Measurements from ENCODE around the gene NAALADL2. TPM values are rescaled to one million over a fixed set of nuclear protein-coding genes. Genes with fewer than 3 reads are reported as not detected.
"Not testable (repeated sequence)": the region's sequence is repeated elsewhere in the genome, so short reads cannot be mapped to it uniquely, and the experiment has no call there.

The NAALADL2 gene
- total RNA-seq, 1 experiment from 2014 or later: 3.1 TPM

- peaks cover 4% of the 10 kb centered on the region; the same call in 1 of the 2 replicates for H3K9me3 ChIP-seq (replicated peaks)
- H3K4me1 ChIP-seq: peaks cover 12% of the 10 kb centered on the region
- H3K4me3 ChIP-seq: no peak overlapping the region
- no peaks in the 10 kb centered on the region for H3K36me3 ChIP-seq
- no peaks in the 10 kb centered on the region for H3K27me3 ChIP-seq
- H3K27ac ChIP-seq: no peak overlapping the region
- DNase-seq: no peak
Measured at GRCh38 chr3:175453361-175453760, 594.2 kb downstream of the NAALADL2 start.

GRCh38 chr3:175456466-175456865 lies 597.3 kb downstream of the NAALADL2 start:
- no peak overlapping the region for H3K27ac ChIP-seq
- DNase-seq: no peak
- no peaks in the 10 kb centered on the region for H3K36me3 ChIP-seq
- H3K4me3 ChIP-seq: no peak overlapping the region
- no peaks in the 10 kb centered on the region for H3K9me3 ChIP-seq (replicated peaks)
- peaks cover under 1% of the 10 kb centered on the region; the same call in 1 of the 2 replicates for H3K4me1 ChIP-seq
- H3K27me3 ChIP-seq: no peaks in the 10 kb centered on the region

- Histone ChIP-seq H3K27ac (no peak overlapping the region), H3K9me3 (replicated peaks) (no peaks in the 10 kb centered on the region), H3K4me3 (no peak overlapping the region), H3K4me1 (no peaks in the 10 kb centered on the region), H3K36me3 (no peaks in the 10 kb centered on the region), H3K27me3 (no peaks in the 10 kb centered on the region)
- DNase-seq: no peak
Measured at GRCh38 chr3:175457301-175457700, 598.2 kb downstream of the NAALADL2 start.

- not testable (repeated sequence) for H3K4me1 ChIP-seq; H3K27me3 ChIP-seq; H3K36me3 ChIP-seq; DNase-seq; H3K4me3 ChIP-seq; H3K9me3 ChIP-seq (replicated peaks); H3K27ac ChIP-seq
Measured at GRCh38 chr3:175460849-175461399, 601.8 kb downstream of the NAALADL2 start.

- Histone ChIP-seq H3K27me3 (no peaks in the 10 kb centered on the region), H3K9me3 (replicated peaks) (no peaks in the 10 kb centered on the region), H3K36me3 (no peaks in the 10 kb centered on the region), H3K27ac (no peak overlapping the region), H3K4me1 (no peaks in the 10 kb centered on the region), H3K4me3 (no peak overlapping the region)
- no peak for DNase-seq
Measured at GRCh38 chr3:175464362-175464761, 605.2 kb downstream of the NAALADL2 start.

- H3K4me3 ChIP-seq: no peak overlapping the region
- no peaks in the 10 kb centered on the region for H3K9me3 ChIP-seq (replicated peaks)
- H3K27me3 ChIP-seq: no peaks in the 10 kb centered on the region
- H3K4me1 ChIP-seq: no peaks in the 10 kb centered on the region
- no peak for DNase-seq
- H3K36me3 ChIP-seq: no peaks in the 10 kb centered on the region
- no peak overlapping the region for H3K27ac ChIP-seq
Measured at GRCh38 chr3:175469124-175469523, 610.0 kb downstream of the NAALADL2 start.

GRCh38 chr3:175475765-175476164 lies 616.6 kb downstream of the NAALADL2 start:
- H3K27ac ChIP-seq: no peak overlapping the region
- no peaks in the 10 kb centered on the region for H3K9me3 ChIP-seq (replicated peaks)
- no peaks in the 10 kb centered on the region for H3K36me3 ChIP-seq
- no peaks in the 10 kb centered on the region for H3K27me3 ChIP-seq
- no peak for DNase-seq
- no peaks in the 10 kb centered on the region for H3K4me1 ChIP-seq
- H3K4me3 ChIP-seq: no peak overlapping the region

GRCh38 chr3:175476489-175476888 lies 617.4 kb downstream of the NAALADL2 start:
- no peak overlapping the region for H3K27ac ChIP-seq
- no peaks in the 10 kb centered on the region for H3K36me3 ChIP-seq
- no peaks in the 10 kb centered on the region for H3K9me3 ChIP-seq (replicated peaks)
- DNase-seq: no peak
- H3K4me3 ChIP-seq: no peak overlapping the region
- no peaks in the 10 kb centered on the region for H3K27me3 ChIP-seq
- H3K4me1 ChIP-seq: no peaks in the 10 kb centered on the region

- DNase-seq: no peak
- Histone ChIP-seq H3K9me3 (replicated peaks) (no peaks in the 10 kb centered on the region), H3K27me3 (no peaks in the 10 kb centered on the region), H3K4me3 (no peak overlapping the region), H3K4me1 (no peaks in the 10 kb centered on the region), H3K27ac (no peak overlapping the region), H3K36me3 (no peaks in the 10 kb centered on the region)
Measured at GRCh38 chr3:175477651-175478224, 618.6 kb downstream of the NAALADL2 start.

GRCh38 chr3:175478301-175478700 lies 619.2 kb downstream of the NAALADL2 start:
- Histone ChIP-seq H3K36me3 (no peaks in the 10 kb centered on the region), H3K27ac (no peak overlapping the region), H3K4me3 (no peak overlapping the region), H3K4me1 (no peaks in the 10 kb centered on the region), H3K9me3 (replicated peaks) (no peaks in the 10 kb centered on the region), H3K27me3 (no peaks in the 10 kb centered on the region)
- DNase-seq: no peak

GRCh38 chr3:175479175-175479574 lies 620.0 kb downstream of the NAALADL2 start:
- no peak for DNase-seq

GRCh38 chr3:175479800-175480199 lies 620.7 kb downstream of the NAALADL2 start:
- no peaks in the 10 kb centered on the region for H3K36me3 ChIP-seq

More at GRCh38 chr3:175479175-175479574, 620.0 kb downstream of the NAALADL2 start:
- no peak overlapping the region for H3K4me3 ChIP-seq
- H3K4me1 ChIP-seq: no peaks in the 10 kb centered on the region
- H3K27me3 ChIP-seq: no peaks in the 10 kb centered on the region
- H3K36me3 ChIP-seq: no peaks in the 10 kb centered on the region
- no peak overlapping the region for H3K27ac ChIP-seq
- H3K9me3 ChIP-seq (replicated peaks): no peaks in the 10 kb centered on the region

GRCh38 chr3:175484666-175485065 lies 625.5 kb downstream of the NAALADL2 start:
- Histone ChIP-seq H3K36me3 (no peaks in the 10 kb centered on the region), H3K9me3 (replicated peaks) (no peaks in the 10 kb centered on the region), H3K27ac (no peak overlapping the region), H3K4me3 (no peak overlapping the region), H3K4me1 (no peaks in the 10 kb centered on the region), H3K27me3 (no peaks in the 10 kb centered on the region)
- DNase-seq: no peak

More at GRCh38 chr3:175479800-175480199, 620.7 kb downstream of the NAALADL2 start:
- H3K27ac ChIP-seq: no peak overlapping the region
- H3K4me1 ChIP-seq: no peaks in the 10 kb centered on the region
- H3K9me3 ChIP-seq (replicated peaks): no peaks in the 10 kb centered on the region
- H3K4me3 ChIP-seq: no peak overlapping the region
- DNase-seq: no peak
- no peaks in the 10 kb centered on the region for H3K27me3 ChIP-seq

- no peaks in the 10 kb centered on the region for H3K4me1 ChIP-seq
- H3K9me3 ChIP-seq (replicated peaks): no peaks in the 10 kb centered on the region
- H3K36me3 ChIP-seq: no peaks in the 10 kb centered on the region
- H3K27me3 ChIP-seq: no peaks in the 10 kb centered on the region
- DNase-seq: no peak
- no peak overlapping the region for H3K4me3 ChIP-seq
- H3K27ac ChIP-seq: no peak overlapping the region
Measured at GRCh38 chr3:175485436-175485835, 626.3 kb downstream of the NAALADL2 start.

GRCh38 chr3:175486255-175486654 lies 627.1 kb downstream of the NAALADL2 start:
- DNase-seq: no peak
- H3K27me3 ChIP-seq: no peaks in the 10 kb centered on the region
- H3K9me3 ChIP-seq (replicated peaks): no peaks in the 10 kb centered on the region
- no peaks in the 10 kb centered on the region for H3K4me1 ChIP-seq
- no peak overlapping the region for H3K4me3 ChIP-seq
- H3K27ac ChIP-seq: no peak overlapping the region
- no peaks in the 10 kb centered on the region for H3K36me3 ChIP-seq

- DNase-seq: no peak
- H3K9me3 ChIP-seq (replicated peaks): no peaks in the 10 kb centered on the region
- H3K27ac ChIP-seq: no peak overlapping the region
- H3K27me3 ChIP-seq: no peaks in the 10 kb centered on the region
- no peak overlapping the region for H3K4me3 ChIP-seq
- no peaks in the 10 kb centered on the region for H3K36me3 ChIP-seq
- H3K4me1 ChIP-seq: no peaks in the 10 kb centered on the region
Measured at GRCh38 chr3:175489406-175489805, 630.3 kb downstream of the NAALADL2 start.
